ENCODE data around the gene NRCAM. TPM values are rescaled to one million over a fixed set of nuclear protein-coding genes. Genes with fewer than 3 reads are reported as not detected.

NRCAM gene
- total RNA-seq, 5 donors from 2014 or later (not counting 1 experiment from before 2014, with no cell fraction given), result 3.1 to 10.7 (median 5.0) TPM

DNA sequence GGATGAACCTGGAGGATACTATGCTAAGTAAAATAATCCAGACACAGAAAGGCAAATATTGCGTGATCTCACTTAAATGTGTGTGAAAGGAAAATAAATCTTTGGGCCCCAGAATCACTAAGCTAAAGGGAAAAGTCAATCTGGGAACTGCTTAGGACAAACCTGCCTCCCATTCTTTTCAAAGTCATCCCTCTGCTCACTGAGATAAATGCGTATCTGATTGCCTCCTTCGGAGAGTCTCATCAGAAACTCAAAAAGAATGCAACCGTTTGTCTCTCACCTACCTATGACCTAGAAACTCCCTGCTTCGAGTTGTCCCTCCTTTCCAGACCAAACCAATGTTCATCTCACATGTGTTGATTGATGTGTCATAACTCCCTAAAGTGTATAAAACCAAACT is 286.0 kb downstream of the NRCAM start:
- no peak overlapping the region for H3K4me3 Mint-ChIP-seq
- no peaks in the 10 kb centered on the region for H3K9me3 ChIP-seq
- no peak overlapping the region for H3K27ac Mint-ChIP-seq
- ChIA-PET POLR2A (no interaction called here), CTCF (no interaction called here)
- H3K36me3 Mint-ChIP-seq, result no peaks in the 10 kb centered on the region
- no peaks in the 10 kb centered on the region for H3K4me1 Mint-ChIP-seq
- H3K4me3 ChIP-seq (ENCODE audit: control insufficient read depth in 1 of 2, extremely low read depth in 1 of 2, low read length in 1 of 2), result no peak overlapping the region
- no peak overlapping the region for H3K27ac ChIP-seq (ENCODE audit: low read length)
- no peaks in the 10 kb centered on the region for H3K4me1 ChIP-seq (ENCODE audit: control insufficient read depth in 1 of 2, extremely low read depth in 1 of 2, insufficient read depth in 2 of 2, low read length in 2 of 2)
- 84% methylated on average over 3 of the region's 5 CpGs for WGBS (ENCODE audit: insufficient coverage)
- DNase-seq (no peak), ATAC-seq (replicated peaks in 1 of 4) (no peak)
- H3K27me3 Mint-ChIP-seq, result peaks cover 0 to 5% of the 10 kb centered on the region in 2 donors
- H3K27me3 ChIP-seq (replicated peaks in 1 of 2; ENCODE audit: control insufficient read depth in 2 of 2, extremely low read depth in 1 of 2, insufficient read depth in 2 of 2, low read length in 1 of 2), result peaks cover 0 to 5% of the 10 kb centered on the region in 2 experiments
- H3K9me3 Mint-ChIP-seq, result no peaks in the 10 kb centered on the region
- H3K36me3 ChIP-seq (ENCODE audit: control insufficient read depth in 2 of 2, extremely low read depth in 1 of 2, insufficient read depth in 1 of 2, low read length in 1 of 2), result no peaks in the 10 kb centered on the region

DNA sequence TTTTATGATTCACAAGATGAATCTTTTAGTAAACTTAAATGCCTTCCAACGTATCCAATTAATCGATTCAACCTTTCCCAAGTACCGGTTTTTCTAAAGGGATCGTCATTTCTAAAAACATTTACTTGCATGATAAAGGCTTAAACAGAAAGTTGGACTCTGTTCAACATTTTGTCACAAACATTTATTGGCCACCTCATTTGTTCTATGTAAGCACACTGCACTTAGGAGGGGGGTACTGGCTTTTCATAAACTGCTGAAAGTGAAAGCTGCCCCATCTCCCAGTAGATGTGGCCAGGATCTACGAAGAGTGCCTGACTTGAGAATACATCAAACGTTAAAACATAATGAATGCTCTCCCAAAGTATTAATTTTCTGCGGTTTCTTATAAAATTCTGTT is 288.8 kb downstream of the NRCAM start:
- Histone ChIP-seq H3K36me3 (ENCODE audit: control insufficient read depth in 2 of 2, extremely low read depth in 1 of 2, insufficient read depth in 1 of 2, low read length in 1 of 2) (no peaks in the 10 kb centered on the region), H3K4me3 (ENCODE audit: control insufficient read depth in 1 of 2, extremely low read depth in 1 of 2, low read length in 1 of 2) (no peak overlapping the region), H3K4me1 (ENCODE audit: control insufficient read depth in 1 of 2, extremely low read depth in 1 of 2, insufficient read depth in 2 of 2, low read length in 2 of 2) (no peaks in the 10 kb centered on the region), H3K27ac (ENCODE audit: low read length) (no peak overlapping the region), H3K27me3 (replicated peaks in 1 of 2; ENCODE audit: control insufficient read depth in 2 of 2, extremely low read depth in 1 of 2, insufficient read depth in 2 of 2, low read length in 1 of 2) (peaks cover 0 to 2% of the 10 kb centered on the region in 2 experiments), H3K9me3 (no peaks in the 10 kb centered on the region)
- ChIA-PET CTCF (no interaction called here), POLR2A (no interaction called here)
- H3K9me3 Mint-ChIP-seq, result no peaks in the 10 kb centered on the region
- H3K4me1 Mint-ChIP-seq, result no peaks in the 10 kb centered on the region
- no peaks in the 10 kb centered on the region for H3K36me3 Mint-ChIP-seq
- DNase-seq, result no peak
- no peak overlapping the region for H3K27ac Mint-ChIP-seq
- no peaks in the 10 kb centered on the region for H3K27me3 Mint-ChIP-seq
- ATAC-seq (replicated peaks in 1 of 4), result no peak
- H3K4me3 Mint-ChIP-seq, result no peak overlapping the region
- 60% methylated on average over 1 of the region's 7 CpGs for WGBS (ENCODE audit: insufficient coverage)

DNA sequence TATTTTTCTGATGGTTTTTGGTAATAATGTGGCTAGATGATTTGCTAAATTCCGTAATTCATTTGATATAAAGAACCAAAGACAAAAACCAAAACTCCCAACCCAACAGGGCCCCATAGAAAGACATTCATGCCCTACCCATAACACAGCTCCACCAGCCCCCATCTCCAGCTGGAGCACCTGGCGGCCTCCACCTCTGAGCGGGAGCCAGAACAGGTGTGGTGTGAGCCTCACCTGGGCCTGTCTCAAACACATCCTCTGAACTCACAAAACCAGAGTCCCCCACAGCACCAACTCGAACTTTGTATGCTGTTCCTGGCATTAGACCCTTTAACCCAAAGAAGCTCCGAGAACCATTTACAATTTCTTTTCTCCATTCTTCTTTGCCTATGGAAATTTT is 289.5 kb downstream of the NRCAM start:
- ATAC-seq (replicated peaks in 1 of 4), result no peak
- no peaks in the 10 kb centered on the region for H3K36me3 Mint-ChIP-seq

DNA sequence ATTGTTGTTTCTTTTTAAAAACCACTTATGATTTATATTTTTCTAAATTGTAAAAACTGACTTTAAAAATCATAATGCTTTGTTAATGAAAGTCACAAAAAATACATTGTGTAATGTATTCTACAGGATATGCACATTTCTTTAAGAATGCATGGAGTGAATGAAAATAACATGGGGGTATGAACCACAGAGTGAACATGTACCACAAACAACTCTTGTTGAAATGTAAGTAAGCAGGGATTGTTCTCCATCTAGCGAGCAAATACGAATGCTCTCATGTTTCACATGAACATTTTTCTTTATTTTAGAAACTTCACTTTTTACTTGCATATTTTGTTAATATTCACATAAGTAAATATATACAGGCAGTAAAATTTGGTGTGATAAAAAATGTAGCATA is 290.5 kb downstream of the NRCAM start:
- ATAC-seq (replicated peaks in 1 of 4) (no peak), DNase-seq (no peak)
- no peaks in the 10 kb centered on the region for H3K9me3 Mint-ChIP-seq
- ChIA-PET POLR2A (no interaction called here), CTCF (interaction anchor here in 1 of 2 donors (0.6 kb wide), 1 partner anchor 17 kb away, joined by 3 read pairs; no protein-coding TSS in a partner anchor)
- Histone ChIP-seq H3K36me3 (ENCODE audit: control insufficient read depth in 2 of 2, extremely low read depth in 1 of 2, insufficient read depth in 1 of 2, low read length in 1 of 2) (no peaks in the 10 kb centered on the region), H3K9me3 (no peaks in the 10 kb centered on the region), H3K27ac (ENCODE audit: low read length) (no peak overlapping the region), H3K4me3 (ENCODE audit: control insufficient read depth in 1 of 2, extremely low read depth in 1 of 2, low read length in 1 of 2) (no peak overlapping the region), H3K4me1 (ENCODE audit: control insufficient read depth in 1 of 2, extremely low read depth in 1 of 2, insufficient read depth in 2 of 2, low read length in 2 of 2) (no peaks in the 10 kb centered on the region), H3K27me3 (replicated peaks in 1 of 2; ENCODE audit: control insufficient read depth in 2 of 2, extremely low read depth in 1 of 2, insufficient read depth in 2 of 2, low read length in 1 of 2) (no peaks in the 10 kb centered on the region)
- no peak overlapping the region for H3K4me3 Mint-ChIP-seq
- no peaks in the 10 kb centered on the region for H3K36me3 Mint-ChIP-seq
- H3K27ac Mint-ChIP-seq, result no peak overlapping the region
- no peaks in the 10 kb centered on the region for H3K27me3 Mint-ChIP-seq
- no peaks in the 10 kb centered on the region for H3K4me1 Mint-ChIP-seq
- no CpG with 5 or more reads among the region's 2 CpGs for WGBS (ENCODE audit: insufficient coverage)

More for the DNA sequence above, 289.5 kb downstream of the NRCAM start:
- Histone ChIP-seq H3K9me3 (no peaks in the 10 kb centered on the region), H3K36me3 (ENCODE audit: control insufficient read depth in 2 of 2, extremely low read depth in 1 of 2, insufficient read depth in 1 of 2, low read length in 1 of 2) (no peaks in the 10 kb centered on the region), H3K27ac (ENCODE audit: low read length) (no peak overlapping the region), H3K4me1 (ENCODE audit: control insufficient read depth in 1 of 2, extremely low read depth in 1 of 2, insufficient read depth in 2 of 2, low read length in 2 of 2) (no peaks in the 10 kb centered on the region), H3K4me3 (ENCODE audit: control insufficient read depth in 1 of 2, extremely low read depth in 1 of 2, low read length in 1 of 2) (no peak overlapping the region), H3K27me3 (replicated peaks in 1 of 2; ENCODE audit: control insufficient read depth in 2 of 2, extremely low read depth in 1 of 2, insufficient read depth in 2 of 2, low read length in 1 of 2) (peaks cover 0 to 2% of the 10 kb centered on the region in 2 experiments)
- POLR2A ChIA-PET, result no interaction called here
- Mint-ChIP-seq H3K27me3 (no peaks in the 10 kb centered on the region), H3K4me1 (no peaks in the 10 kb centered on the region), H3K27ac (no peak overlapping the region), H3K4me3 (no peak overlapping the region), H3K9me3 (no peaks in the 10 kb centered on the region)
- WGBS (ENCODE audit: insufficient coverage), result 100% methylated on average over 2 of the region's 5 CpGs
- CTCF ChIA-PET, result no interaction called here
- DNase-seq, result no peak

DNA sequence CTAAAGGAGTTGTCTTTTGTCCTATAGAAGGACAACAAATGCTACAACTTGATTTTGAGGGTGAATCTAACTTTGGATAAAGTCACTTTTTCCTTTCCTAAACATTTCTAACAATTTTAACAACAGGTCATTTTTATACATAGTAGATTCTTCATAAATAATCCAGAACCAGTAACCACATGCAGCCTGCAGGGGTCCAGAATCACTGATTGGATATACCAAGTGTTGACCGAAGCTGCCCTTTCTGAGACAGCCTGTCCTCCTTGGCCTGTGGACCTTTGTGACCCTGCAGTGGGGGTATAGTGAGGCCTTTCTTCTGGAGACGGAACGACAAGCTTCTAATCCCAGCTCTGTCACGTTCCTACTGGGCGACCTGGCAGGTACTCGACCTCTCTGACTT is 291.3 kb downstream of the NRCAM start:
- WGBS (ENCODE audit: insufficient coverage), result 100% methylated on average over 1 of the region's 6 CpGs
- no peak overlapping the region for H3K4me3 ChIP-seq (ENCODE audit: control insufficient read depth in 1 of 2, extremely low read depth in 1 of 2, low read length in 1 of 2)
- Mint-ChIP-seq H3K4me3 (no peak overlapping the region), H3K27me3 (peaks cover 3 to 4% of the 10 kb centered on the region in 2 donors), H3K9me3 (no peaks in the 10 kb centered on the region), H3K36me3 (no peaks in the 10 kb centered on the region), H3K4me1 (no peaks in the 10 kb centered on the region), H3K27ac (no peak overlapping the region)
- DNase-seq (no peak), ATAC-seq (replicated peaks in 1 of 4) (no peak)
- ChIA-PET CTCF (interaction anchor here in 1 of 2 donors (0.5 kb wide), 1 partner anchor 106 kb away, joined by 3 read pairs; no protein-coding TSS in a partner anchor), POLR2A (no interaction called here)
- no peaks in the 10 kb centered on the region for H3K27me3 ChIP-seq (replicated peaks in 1 of 2; ENCODE audit: control insufficient read depth in 2 of 2, extremely low read depth in 1 of 2, insufficient read depth in 2 of 2, low read length in 1 of 2)
- no peaks in the 10 kb centered on the region for H3K4me1 ChIP-seq (ENCODE audit: control insufficient read depth in 1 of 2, extremely low read depth in 1 of 2, insufficient read depth in 2 of 2, low read length in 2 of 2)
- no peak overlapping the region for H3K27ac ChIP-seq (ENCODE audit: low read length)
- no peaks in the 10 kb centered on the region for H3K36me3 ChIP-seq (ENCODE audit: control insufficient read depth in 2 of 2, extremely low read depth in 1 of 2, insufficient read depth in 1 of 2, low read length in 1 of 2)
- H3K9me3 ChIP-seq, result no peaks in the 10 kb centered on the region

DNA sequence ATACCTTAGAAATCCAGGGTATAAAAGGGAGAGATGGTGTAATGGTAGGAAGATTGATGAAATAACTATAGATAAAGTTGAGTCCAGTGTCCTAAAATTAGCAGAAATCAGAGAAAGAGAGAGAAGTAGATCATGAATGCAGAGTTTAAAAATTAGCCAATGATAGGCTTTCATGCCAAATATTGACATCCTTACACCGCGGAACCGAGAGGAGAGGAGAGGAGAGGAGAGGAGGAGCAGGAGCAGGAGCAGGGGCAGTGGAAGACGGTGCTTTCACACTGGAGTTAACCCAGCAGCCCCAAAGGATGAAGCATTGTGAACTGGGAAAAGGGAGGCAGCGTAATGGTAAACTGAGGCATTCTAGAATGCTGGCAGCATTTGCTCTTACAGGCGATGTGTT is 291.9 kb downstream of the NRCAM start:
- no peaks in the 10 kb centered on the region for H3K4me1 Mint-ChIP-seq
- H3K27me3 Mint-ChIP-seq, result peaks cover 5 to 6% of the 10 kb centered on the region in 2 donors
- no peak for DNase-seq
- ChIA-PET CTCF (no interaction called here), POLR2A (no interaction called here)
- ATAC-seq (replicated peaks in 1 of 4), result no peak
- H3K4me3 Mint-ChIP-seq, result no peak overlapping the region
- H3K9me3 Mint-ChIP-seq, result no peaks in the 10 kb centered on the region
- no peaks in the 10 kb centered on the region for H3K36me3 ChIP-seq (ENCODE audit: control insufficient read depth in 2 of 2, extremely low read depth in 1 of 2, insufficient read depth in 1 of 2, low read length in 1 of 2)
- H3K9me3 ChIP-seq, result no peaks in the 10 kb centered on the region
- H3K36me3 Mint-ChIP-seq, result no peaks in the 10 kb centered on the region
- H3K4me3 ChIP-seq (ENCODE audit: control insufficient read depth in 1 of 2, extremely low read depth in 1 of 2, low read length in 1 of 2), result no peak overlapping the region
- H3K27ac ChIP-seq (ENCODE audit: low read length), result no peak overlapping the region
- H3K27me3 ChIP-seq (replicated peaks in 1 of 2; ENCODE audit: control insufficient read depth in 2 of 2, extremely low read depth in 1 of 2, insufficient read depth in 2 of 2, low read length in 1 of 2), result no peaks in the 10 kb centered on the region
- H3K27ac Mint-ChIP-seq, result no peak overlapping the region
- no peaks in the 10 kb centered on the region for H3K4me1 ChIP-seq (ENCODE audit: control insufficient read depth in 1 of 2, extremely low read depth in 1 of 2, insufficient read depth in 2 of 2, low read length in 2 of 2)
- 69% methylated on average over 4 of the region's 6 CpGs for WGBS (ENCODE audit: insufficient coverage)

DNA sequence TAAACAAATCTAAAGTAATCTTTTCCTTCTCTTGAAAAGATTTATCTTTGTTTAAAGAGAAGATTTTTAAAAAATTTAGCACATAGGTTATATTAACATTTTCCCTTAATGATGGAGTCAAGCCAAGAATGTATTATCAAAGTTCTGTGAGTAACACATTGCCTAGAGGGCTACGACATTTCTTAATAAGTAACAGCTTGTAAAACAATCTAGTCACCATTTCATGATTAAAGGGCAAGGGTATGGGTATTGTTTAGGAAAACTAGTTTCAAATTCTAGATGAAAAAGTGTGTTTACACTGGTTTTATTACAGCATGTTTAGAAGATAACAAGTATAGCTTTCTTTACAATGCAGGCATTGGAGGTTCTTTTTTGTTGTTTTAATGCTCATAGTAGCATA is 297.5 kb downstream of the NRCAM start:
- CTCF ChIA-PET, result interaction anchor here in 1 of 2 donors (0.9 kb wide), 1 partner anchor 13 kb away, joined by 3 read pairs; no protein-coding TSS in a partner anchor
- H3K27me3 ChIP-seq (replicated peaks in 1 of 2; ENCODE audit: control insufficient read depth in 2 of 2, extremely low read depth in 1 of 2, insufficient read depth in 2 of 2, low read length in 1 of 2), result no peaks in the 10 kb centered on the region
- ATAC-seq (replicated peaks in 1 of 4) (no peak), DNase-seq (no peak)
- Mint-ChIP-seq H3K36me3 (no peaks in the 10 kb centered on the region), H3K4me3 (no peak overlapping the region), H3K4me1 (no peaks in the 10 kb centered on the region), H3K27ac (no peak overlapping the region), H3K9me3 (no peaks in the 10 kb centered on the region), H3K27me3 (peaks cover 12 to 21% of the 10 kb centered on the region in 2 donors)
- POLR2A ChIA-PET, result no interaction called here
- H3K27ac ChIP-seq (ENCODE audit: low read length), result no peak overlapping the region
- H3K4me1 ChIP-seq (ENCODE audit: control insufficient read depth in 1 of 2, extremely low read depth in 1 of 2, insufficient read depth in 2 of 2, low read length in 2 of 2), result no peaks in the 10 kb centered on the region
- H3K9me3 ChIP-seq, result no peaks in the 10 kb centered on the region
- H3K36me3 ChIP-seq (ENCODE audit: control insufficient read depth in 2 of 2, extremely low read depth in 1 of 2, insufficient read depth in 1 of 2, low read length in 1 of 2), result no peaks in the 10 kb centered on the region
- WGBS (ENCODE audit: insufficient coverage), result no CpG with 5 or more reads among the region's 1 CpG
- H3K4me3 ChIP-seq (ENCODE audit: control insufficient read depth in 1 of 2, extremely low read depth in 1 of 2, low read length in 1 of 2), result no peak overlapping the region

Measured in T-cell (primary cell).